ENCODE results near the gene PTGDS. TPM values are rescaled to one million over a fixed set of nuclear protein-coding genes. Genes with fewer than 3 reads are reported as not detected.

Gene PTGDS
- total RNA-seq, 2 experiments from 2014 or later: 22.1 to 24.0 TPM

DNA sequence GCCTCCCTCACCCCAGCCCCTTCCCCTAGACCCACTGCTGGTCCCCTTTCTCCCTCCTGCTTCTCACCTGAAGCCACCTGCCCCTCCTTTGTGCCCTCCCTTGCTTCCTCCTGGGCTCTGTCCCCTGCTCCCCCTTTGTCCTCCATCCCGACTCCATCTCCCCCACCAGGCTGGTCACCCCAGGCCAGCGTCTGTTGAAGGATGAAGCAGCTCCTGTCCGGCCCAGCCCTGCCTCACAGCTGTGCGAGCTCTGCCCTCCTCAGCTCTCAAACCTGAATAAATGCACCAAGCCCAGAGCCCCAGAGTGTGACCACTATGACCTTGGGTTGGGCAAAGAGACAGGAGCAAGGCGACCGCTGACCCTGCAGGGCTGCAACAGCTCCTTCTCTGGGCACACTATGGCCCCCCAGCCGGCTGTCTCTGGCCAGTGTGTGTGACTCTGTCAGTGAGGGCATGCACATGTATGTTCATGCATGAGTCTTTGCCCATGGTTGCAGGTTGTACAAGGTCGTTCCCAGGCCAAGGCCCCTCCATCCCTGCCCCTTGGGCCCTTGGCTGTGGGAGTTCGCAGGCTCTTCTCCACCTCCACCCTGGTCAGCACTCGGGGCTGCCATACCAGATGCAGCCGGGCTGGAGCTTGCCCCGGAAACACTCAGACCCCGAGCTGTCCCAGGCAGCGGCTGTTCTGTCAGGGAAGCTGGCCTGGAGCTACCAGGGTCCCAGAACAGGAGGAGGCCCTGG lies 21.9 kb upstream of the PTGDS start:
- H3K4me1 Mint-ChIP-seq: peaks cover 13% of the 10 kb centered on the region
- DNase-seq: no peak
- ChIA-PET POLR2A (no interaction called here), CTCF (interaction anchor here (1.4 kb wide), 1 partner anchor 75 kb away, joined by 3 read pairs; no protein-coding TSS in a partner anchor)
- peak overlapping the region; percentile 36 for H3K27ac Mint-ChIP-seq
- no peak overlapping the region for H3K4me3 Mint-ChIP-seq
- H3K27me3 Mint-ChIP-seq: no peaks in the 10 kb centered on the region
- peaks cover 7% of the 10 kb centered on the region for H3K9me3 Mint-ChIP-seq
- peaks cover 7% of the 10 kb centered on the region for H3K36me3 Mint-ChIP-seq (ENCODE audit: low read depth)

DNA sequence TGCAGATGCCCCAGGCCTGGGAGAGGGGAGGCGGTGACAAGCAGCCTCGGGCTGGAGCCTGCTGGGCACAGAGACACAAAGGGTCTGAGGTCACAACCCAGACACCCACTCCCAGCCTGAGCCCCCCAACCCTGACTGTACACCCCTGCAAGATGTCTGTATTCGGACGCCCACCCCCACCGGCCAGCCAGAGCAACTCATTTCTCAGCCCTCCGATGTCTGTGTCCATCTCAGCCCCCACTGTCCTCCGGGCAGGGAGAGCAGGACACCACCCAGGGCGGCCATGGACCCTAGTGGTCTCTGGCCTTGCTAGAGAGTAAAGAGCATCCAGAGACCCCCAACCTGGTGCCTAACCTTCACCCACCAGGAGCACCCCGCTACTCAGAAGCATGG lies 21.4 kb upstream of the PTGDS start:
- H3K36me3 Mint-ChIP-seq (ENCODE audit: low read depth): peaks cover 7% of the 10 kb centered on the region
- peaks cover 17% of the 10 kb centered on the region for H3K4me1 Mint-ChIP-seq
- ChIA-PET CTCF (no interaction called here), POLR2A (no interaction called here)
- H3K4me3 Mint-ChIP-seq: no peak overlapping the region
- no peak for DNase-seq
- H3K27ac Mint-ChIP-seq: no peak overlapping the region
- H3K27me3 Mint-ChIP-seq: no peaks in the 10 kb centered on the region
- peaks cover 7% of the 10 kb centered on the region for H3K9me3 Mint-ChIP-seq

DNA sequence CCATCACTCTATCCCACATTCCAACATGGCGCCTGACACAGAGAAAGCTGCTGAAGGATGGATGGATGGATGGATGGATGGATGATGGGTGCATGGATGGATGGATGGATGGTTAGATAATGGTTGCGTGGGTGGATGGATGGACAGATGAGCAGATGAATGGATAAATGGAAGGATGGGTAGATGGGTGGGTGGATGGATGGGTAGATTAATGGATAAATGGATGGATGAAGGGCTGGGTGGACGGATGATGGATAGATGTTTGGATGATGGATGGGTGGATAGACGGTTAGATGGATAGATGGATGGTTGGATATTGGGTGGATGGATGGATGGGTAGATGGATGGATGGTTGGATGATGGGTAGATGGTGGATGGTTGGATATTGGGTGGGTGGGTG lies 20.7 kb upstream of the PTGDS start:
- ChIA-PET CTCF (no interaction called here), POLR2A (no interaction called here)
- Mint-ChIP-seq H3K4me3 (no peak overlapping the region), H3K36me3 (ENCODE audit: low read depth) (peaks cover 7% of the 10 kb centered on the region), H3K4me1 (peaks cover 19% of the 10 kb centered on the region), H3K9me3 (peaks cover 7% of the 10 kb centered on the region), H3K27ac (peak overlapping the region; percentile 1), H3K27me3 (no peaks in the 10 kb centered on the region)
- no peak for DNase-seq

DNA sequence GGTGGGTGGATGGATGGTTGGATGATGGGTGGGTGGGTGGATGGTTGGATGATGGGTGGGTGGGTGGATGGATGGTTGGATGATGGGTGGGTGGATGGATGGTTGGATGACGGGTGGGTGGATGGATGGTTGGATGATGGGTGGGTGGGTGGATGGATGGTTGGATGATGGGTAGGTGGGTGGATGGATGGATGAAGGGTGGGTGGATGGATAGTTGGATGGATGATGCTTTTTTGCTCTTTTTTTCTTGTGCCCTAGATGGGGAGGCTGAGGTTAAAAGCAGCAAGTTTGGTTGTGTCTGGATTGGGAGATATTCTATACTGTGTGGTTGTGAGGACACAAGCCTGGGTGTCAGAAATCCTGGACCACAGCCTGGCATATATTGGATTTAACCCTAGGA lies 19.8 kb upstream of the PTGDS start:
- peaks cover 7% of the 10 kb centered on the region for H3K36me3 Mint-ChIP-seq (ENCODE audit: low read depth)
- H3K4me1 Mint-ChIP-seq: peaks cover 19% of the 10 kb centered on the region
- H3K9me3 Mint-ChIP-seq: peaks cover 7% of the 10 kb centered on the region
- CTCF ChIA-PET: no interaction called here
- POLR2A ChIA-PET: no interaction called here
- no peak for DNase-seq
- no peaks in the 10 kb centered on the region for H3K27me3 Mint-ChIP-seq
- no peak overlapping the region for H3K27ac Mint-ChIP-seq
- H3K4me3 Mint-ChIP-seq: no peak overlapping the region

DNA sequence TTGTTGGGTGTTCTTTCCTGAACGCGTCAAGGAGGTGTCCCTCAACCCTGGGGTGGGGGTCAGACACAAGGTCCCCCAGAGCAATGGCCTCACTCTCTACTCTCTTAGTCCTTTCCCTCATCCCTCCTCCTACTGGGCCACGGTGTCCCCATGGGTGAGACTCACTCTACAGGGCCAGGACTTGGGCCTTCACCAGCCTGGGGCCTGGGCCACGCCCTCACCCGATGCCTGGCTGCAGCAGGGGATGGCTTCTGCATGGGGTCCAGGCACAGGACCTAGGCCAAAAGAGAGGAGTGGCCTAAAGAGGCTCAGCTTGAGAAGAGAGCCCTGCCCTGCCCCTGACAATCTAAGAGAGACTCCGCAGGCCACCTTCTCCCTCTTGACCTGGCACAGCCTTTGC lies 19.4 kb upstream of the PTGDS start:
- H3K27me3 Mint-ChIP-seq: no peaks in the 10 kb centered on the region
- no peak overlapping the region for H3K4me3 Mint-ChIP-seq
- CTCF ChIA-PET: no interaction called here
- POLR2A ChIA-PET: no interaction called here
- DNase-seq: no peak
- H3K4me1 Mint-ChIP-seq: peaks cover 21% of the 10 kb centered on the region
- peaks cover 7% of the 10 kb centered on the region for H3K36me3 Mint-ChIP-seq (ENCODE audit: low read depth)
- peak overlapping the region; percentile 50 for H3K27ac Mint-ChIP-seq
- H3K9me3 Mint-ChIP-seq: peaks cover 7% of the 10 kb centered on the region

DNA sequence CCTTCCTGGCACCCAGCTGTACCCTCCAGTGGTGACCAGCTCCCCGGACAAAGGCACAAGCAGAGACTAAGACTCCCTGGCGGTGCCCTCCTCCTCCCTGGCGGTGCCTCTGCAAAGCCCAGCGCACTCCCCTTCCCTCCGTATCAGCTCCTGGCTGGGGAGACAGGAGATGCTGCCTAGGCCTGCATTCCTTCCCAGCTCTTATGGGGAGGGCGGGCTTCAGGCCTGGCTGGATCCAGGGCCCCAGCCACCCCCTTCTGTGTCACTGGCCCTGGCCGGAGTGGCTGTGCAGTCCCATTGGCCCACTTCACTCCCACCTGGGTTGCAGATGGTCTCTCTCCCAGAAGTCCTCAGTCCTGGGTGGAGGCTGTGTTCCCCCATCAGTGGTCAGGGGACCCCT lies 18.8 kb upstream of the PTGDS start:
- H3K27me3 Mint-ChIP-seq: no peaks in the 10 kb centered on the region
- ChIA-PET CTCF (no interaction called here), POLR2A (no interaction called here)
- H3K36me3 Mint-ChIP-seq (ENCODE audit: low read depth): peaks cover 7% of the 10 kb centered on the region
- H3K4me1 Mint-ChIP-seq: peaks cover 27% of the 10 kb centered on the region
- no peak overlapping the region for H3K4me3 Mint-ChIP-seq
- H3K27ac Mint-ChIP-seq: no peak overlapping the region
- no peak for DNase-seq
- H3K9me3 Mint-ChIP-seq: peaks cover 7% of the 10 kb centered on the region

DNA sequence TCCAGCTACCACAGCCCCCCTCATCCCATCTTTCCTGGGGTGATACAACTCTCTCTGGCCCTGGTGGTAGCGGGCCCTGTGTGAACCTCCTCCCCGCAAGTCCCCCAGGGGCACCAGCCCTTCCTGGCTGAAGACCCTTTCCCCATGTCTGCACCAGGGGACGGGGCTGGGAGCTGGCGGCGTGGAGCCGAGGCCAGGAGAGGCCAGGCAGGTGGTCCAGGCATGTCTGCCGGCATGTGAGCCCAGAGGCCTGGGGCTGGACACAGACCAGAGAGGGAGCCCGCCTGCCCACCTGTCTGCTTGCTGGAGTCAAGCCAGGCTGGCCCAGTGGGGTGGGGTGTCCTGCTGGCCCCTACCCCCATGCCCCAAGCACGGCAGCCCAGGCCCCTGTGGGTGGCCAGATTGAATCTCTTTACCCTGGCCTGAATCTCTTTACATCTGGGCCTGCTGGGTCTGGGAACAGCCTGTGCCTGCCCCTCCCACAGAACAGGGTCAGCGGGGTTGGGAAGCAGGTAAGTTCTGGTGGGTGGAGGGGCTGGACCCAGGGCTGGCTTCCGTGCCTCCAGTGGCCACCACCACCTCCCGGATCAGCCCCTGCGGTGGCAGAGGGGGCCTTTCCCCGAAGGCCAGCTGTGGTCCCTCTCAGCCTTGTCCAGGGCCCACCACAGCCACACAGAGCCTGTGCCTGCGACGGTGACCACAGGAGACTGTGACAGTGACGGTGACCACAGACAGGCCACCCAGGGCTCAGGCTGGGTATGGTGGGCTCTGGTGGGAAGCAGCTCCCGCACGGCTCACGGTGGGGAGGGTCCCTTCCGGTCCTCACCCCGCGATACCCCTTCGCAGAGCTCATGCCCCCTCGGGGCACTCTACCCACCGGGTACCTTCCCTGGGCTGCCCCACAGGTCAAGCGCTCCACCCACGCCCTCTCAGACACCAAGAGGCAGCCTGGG lies 18.1 kb upstream of the PTGDS start:
- H3K27me3 Mint-ChIP-seq: no peaks in the 10 kb centered on the region
- H3K4me3 Mint-ChIP-seq: no peak overlapping the region
- POLR2A ChIA-PET: no interaction called here
- peaks cover 7% of the 10 kb centered on the region for H3K9me3 Mint-ChIP-seq
- peaks cover 7% of the 10 kb centered on the region for H3K36me3 Mint-ChIP-seq (ENCODE audit: low read depth)
- CTCF ChIA-PET: interaction anchor here (1.2 kb wide), 1 partner anchor 70 kb away, joined by 4 read pairs; no protein-coding TSS in a partner anchor
- peak overlapping the region; percentile 46 for H3K27ac Mint-ChIP-seq
- DNase-seq: no peak
- H3K4me1 Mint-ChIP-seq: peaks cover 28% of the 10 kb centered on the region

DNA sequence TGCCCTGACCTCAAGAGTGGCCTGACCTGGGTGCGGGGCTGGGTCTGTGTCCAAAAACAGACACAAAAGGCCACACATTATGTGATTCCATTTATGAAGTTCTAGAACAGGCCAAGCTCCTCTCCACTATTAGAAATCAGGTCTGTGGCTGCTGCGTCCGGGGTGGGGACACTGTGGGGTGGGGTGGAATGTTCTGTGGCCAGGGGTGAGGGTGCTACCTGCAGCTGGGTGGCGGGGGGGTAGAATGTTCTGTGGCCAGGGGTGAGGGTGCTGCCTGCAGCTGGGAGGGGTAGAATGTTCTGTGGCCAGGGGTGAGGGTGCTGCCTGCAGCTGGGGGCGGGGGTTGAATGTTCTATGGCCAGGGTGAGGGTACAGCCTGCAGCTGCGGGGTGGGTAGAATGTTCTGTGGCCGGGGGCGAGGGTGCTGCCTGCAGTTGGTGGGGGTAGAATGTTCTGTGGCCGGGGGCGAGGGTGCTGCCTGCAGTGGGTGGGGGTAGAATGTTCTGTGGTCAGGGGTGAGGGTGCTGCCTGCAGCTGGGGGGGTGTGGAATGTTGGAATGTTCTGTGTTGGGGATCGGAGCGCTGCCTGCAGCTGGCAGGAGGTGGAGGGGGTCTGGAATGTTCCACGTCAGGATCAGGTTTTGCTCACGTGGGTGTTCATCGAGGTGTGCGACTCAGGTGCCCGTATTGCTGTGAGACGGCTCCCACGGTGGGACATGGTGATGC lies 16.9 kb upstream of the PTGDS start:
- Mint-ChIP-seq H3K36me3 (ENCODE audit: low read depth) (peaks cover 7% of the 10 kb centered on the region), H3K9me3 (peaks cover 7% of the 10 kb centered on the region), H3K27me3 (no peaks in the 10 kb centered on the region), H3K27ac (peak overlapping the region; percentile 94), H3K4me1 (peaks cover 37% of the 10 kb centered on the region), H3K4me3 (peak overlapping the region; percentile 41)
- ChIA-PET CTCF (interaction anchor here (0.5 to 1.2 kb wide), 4 partner anchors 13 to 134 kb away, joined by 3 to 4 read pairs (median 4); no protein-coding TSS in a partner anchor), POLR2A (no interaction called here)
- peak; percentile 61 for DNase-seq

DNA sequence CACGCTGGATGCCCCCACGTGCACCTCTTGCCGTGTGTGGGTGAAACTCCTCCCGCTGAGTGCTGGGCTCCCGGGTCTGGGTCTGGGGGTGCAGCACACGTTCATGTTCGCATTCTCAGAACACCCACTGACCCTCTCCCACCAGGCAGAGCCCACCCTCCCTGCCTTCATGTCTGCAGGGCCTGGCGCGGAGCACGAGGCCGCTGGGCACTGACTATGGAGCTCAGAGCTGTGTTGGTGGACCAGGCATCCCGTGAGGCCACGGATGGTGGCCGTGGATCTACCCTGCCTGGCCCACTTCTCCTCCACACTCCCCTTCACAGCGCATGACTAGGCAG lies 16.4 kb upstream of the PTGDS start:
- peaks cover 7% of the 10 kb centered on the region for H3K9me3 Mint-ChIP-seq
- H3K4me1 Mint-ChIP-seq: peaks cover 42% of the 10 kb centered on the region
- peaks cover 3% of the 10 kb centered on the region for H3K27me3 Mint-ChIP-seq
- POLR2A ChIA-PET: no interaction called here
- H3K36me3 Mint-ChIP-seq (ENCODE audit: low read depth): peaks cover 7% of the 10 kb centered on the region
- H3K27ac Mint-ChIP-seq: peak overlapping the region; percentile 41
- CTCF ChIA-PET: interaction anchor here (0.5 to 0.9 kb wide), 3 partner anchors 13 to 135 kb away, joined by 3 to 4 read pairs (median 3); no protein-coding TSS in a partner anchor
- H3K4me3 Mint-ChIP-seq: no peak overlapping the region
- DNase-seq: no peak

DNA sequence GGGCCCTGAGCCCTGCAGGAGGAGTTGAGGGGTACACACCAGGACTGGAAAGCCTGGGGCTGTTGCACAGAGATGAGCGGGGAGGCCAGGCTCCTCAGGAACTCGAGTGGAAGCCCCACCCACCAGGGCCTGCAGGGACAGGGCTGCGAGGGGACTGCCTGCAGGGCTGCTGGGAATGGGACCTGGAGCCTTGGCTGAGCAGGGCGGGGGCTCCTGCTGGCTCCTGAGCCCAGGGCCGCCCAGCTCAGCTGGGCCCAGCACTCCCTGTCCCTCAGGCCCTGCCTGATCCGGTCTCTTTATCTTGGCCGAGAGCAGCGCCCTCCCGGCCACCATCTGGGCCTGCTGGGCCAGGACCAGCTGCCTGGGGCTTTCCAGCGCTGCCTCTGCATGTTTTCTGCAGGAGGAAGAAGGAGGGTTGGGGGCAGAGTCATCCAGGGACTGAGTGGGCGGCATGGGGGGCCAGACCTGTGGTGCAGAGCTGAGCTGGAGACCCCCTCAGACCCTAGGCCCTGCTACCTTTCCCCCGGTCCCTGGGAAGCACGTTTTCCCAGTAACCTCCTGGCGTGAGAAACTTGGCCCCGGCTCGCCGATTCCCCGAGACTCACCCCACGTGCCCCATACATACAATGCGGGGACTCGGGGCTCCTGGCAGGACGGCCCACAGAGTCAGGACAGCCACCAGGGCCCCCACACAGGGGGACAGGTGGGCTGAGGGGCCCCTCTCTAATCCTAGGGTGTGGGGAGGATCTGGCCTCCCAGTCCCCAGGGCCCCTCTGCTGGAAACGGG lies 15.8 kb upstream of the PTGDS start:
- no peak overlapping the region for H3K4me3 Mint-ChIP-seq
- peaks cover 4% of the 10 kb centered on the region for H3K9me3 Mint-ChIP-seq
- H3K36me3 Mint-ChIP-seq (ENCODE audit: low read depth): peaks cover 3% of the 10 kb centered on the region
- H3K27me3 Mint-ChIP-seq: peaks cover 3% of the 10 kb centered on the region
- H3K27ac Mint-ChIP-seq: peak overlapping the region; percentile 41
- H3K4me1 Mint-ChIP-seq: peaks cover 48% of the 10 kb centered on the region
- ChIA-PET CTCF (no interaction called here), POLR2A (no interaction called here)
- no peak for DNase-seq

DNA sequence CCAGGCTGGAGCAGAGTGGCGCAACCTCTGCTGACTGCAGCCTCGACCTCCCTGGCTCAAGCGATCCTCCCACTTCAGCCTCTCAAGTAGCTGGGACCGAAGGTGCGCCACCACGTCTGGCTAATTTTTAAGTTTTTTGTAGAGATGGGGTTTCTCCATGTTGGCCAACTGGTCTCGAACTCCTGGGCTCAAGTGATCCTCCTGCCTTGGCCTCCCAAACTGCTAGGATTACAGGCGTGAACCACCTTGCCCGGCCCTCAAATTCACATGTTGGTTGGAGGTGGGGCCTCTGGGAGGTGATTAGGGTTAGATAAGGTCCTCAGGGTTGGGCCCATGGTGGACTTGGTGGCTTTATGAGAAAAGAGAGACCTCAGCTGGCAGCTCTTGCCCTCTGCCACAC lies 15.1 kb upstream of the PTGDS start:
- Mint-ChIP-seq H3K9me3 (no peaks in the 10 kb centered on the region), H3K4me3 (no peak overlapping the region), H3K27ac (no peak overlapping the region), H3K36me3 (ENCODE audit: low read depth) (no peaks in the 10 kb centered on the region), H3K27me3 (peaks cover 3% of the 10 kb centered on the region), H3K4me1 (peaks cover 49% of the 10 kb centered on the region)
- CTCF ChIA-PET: interaction anchor here (1.3 kb wide), 1 partner anchor 67 kb away, joined by 3 read pairs; no protein-coding TSS in a partner anchor
- POLR2A ChIA-PET: no interaction called here
- no peak for DNase-seq

DNA sequence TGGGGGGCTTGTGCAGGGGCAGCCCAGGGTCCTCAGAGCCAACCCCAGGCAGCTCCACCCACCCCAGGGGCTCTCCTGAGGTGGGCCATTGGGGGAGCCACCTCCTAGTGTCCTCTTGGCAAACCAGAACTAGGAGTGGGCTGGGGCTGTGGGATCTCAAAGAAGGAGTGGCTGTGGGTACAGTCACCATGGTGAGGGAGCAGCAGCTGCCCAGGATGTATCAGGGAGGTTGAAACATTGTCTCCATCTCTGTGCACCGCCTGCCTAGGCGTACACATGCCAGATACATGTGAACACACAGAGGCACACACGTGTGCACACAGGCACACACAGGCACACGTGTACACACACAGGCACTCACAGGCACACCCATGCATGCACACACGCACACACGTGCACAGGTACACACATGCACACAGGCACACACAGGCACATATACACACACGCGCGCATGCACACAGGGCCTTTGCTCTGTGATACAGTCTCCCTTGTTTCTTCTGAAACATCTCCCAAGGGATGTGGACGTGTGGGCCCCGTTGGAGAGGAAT lies 14.5 kb upstream of the PTGDS start:
- no peak for DNase-seq
- CTCF ChIA-PET: interaction anchor here (1.3 kb wide), 1 partner anchor 66 kb away, joined by 3 read pairs; no protein-coding TSS in a partner anchor
- H3K27ac Mint-ChIP-seq: peak overlapping the region; percentile 31
- H3K9me3 Mint-ChIP-seq: no peaks in the 10 kb centered on the region
- H3K27me3 Mint-ChIP-seq: peaks cover 3% of the 10 kb centered on the region
- H3K4me1 Mint-ChIP-seq: peaks cover 49% of the 10 kb centered on the region
- H3K36me3 Mint-ChIP-seq (ENCODE audit: low read depth): no peaks in the 10 kb centered on the region
- no peak overlapping the region for H3K4me3 Mint-ChIP-seq
- POLR2A ChIA-PET: no interaction called here

All from activated CD4-positive, alpha-beta T cell treated with anti-CD3 and anti-CD28 coated beads, Interleukin-2, amount 10 ng/mL, durations not matched to agents 7 days and 5 days (primary cell).